OCI-LY7 (cell line): Measurements from ENCODE around the gene SAA4. TPM values are rescaled to one million over a fixed set of nuclear protein-coding genes. Genes with fewer than 3 reads are reported as not detected.

Experiments used
- BruUV-seq: library from RNA; stranded (reverse); fragments of 400-500 nt; replicated peaks from 2 replicates; lab custom pipeline; 2021; lab: Mats Ljungman, UMichigan
- CTCF ChIA-PET: fragments of 300-600 bp; sonication (Branson Sonifier 250); formaldehyde crosslinking; loops from one replicate; lab custom pipeline; 2022; ENCODE audit warnings: antibody characterized with exemption; ENCODE audit not compliant: unreplicated experiment; lab: Charles Lee
- POLR2A ChIA-PET: fragments of 300-600 bp; sonication (Branson Sonifier 250); formaldehyde crosslinking; loops from one replicate; lab custom pipeline; 2022; ENCODE audit warnings: antibody characterized with exemption; lab: Charles Lee
- DNase-seq: peaks from one replicate; pipeline ENCODE4 v3.0.0-alpha.2; 2015; ENCODE audit warnings: low spot score
- H2AFZ ChIP-seq: fragments of 200-600 bp; sonication (generic), shearing (Covaris generic); 2 replicates; pipeline ENCODE4 v1.6.1; 2014; ENCODE audit warnings: mild to moderate bottlenecking, antibody characterized with exemption, low read length, moderate library complexity
- H3K27ac ChIP-seq: fragments of 200-600 bp; sonication (generic); 2 replicates; pipeline ENCODE4 v1.5.1; 2014; ENCODE audit warnings: mixed run types, low read depth, mild to moderate bottlenecking, moderate library complexity, low read length, inconsistent platforms; ENCODE audit not compliant: poor library complexity, severe bottlenecking
- H3K36me3 ChIP-seq: fragments of 200-600 bp; sonication (generic); 2 replicates; pipeline ENCODE4 v1.6.1; 2014; ENCODE audit warnings: mild to moderate bottlenecking, antibody characterized with exemption, low read length, moderate library complexity, mixed read lengths; ENCODE audit not compliant: insufficient read depth
- H3K4me1 ChIP-seq: fragments of 200-600 bp; sonication (generic); 2 replicates; pipeline ENCODE4 v1.5.1; 2014; ENCODE audit warnings: mild to moderate bottlenecking, low read length; ENCODE audit not compliant: insufficient read depth, poor library complexity, severe bottlenecking
- H3K4me2 ChIP-seq: fragments of 200-600 bp; sonication (generic); 2 replicates; pipeline ENCODE4 v1.6.1; 2014; ENCODE audit warnings: mild to moderate bottlenecking, low read length
- H3K4me3 ChIP-seq: fragments of 200-600 bp; sonication (generic); 2 replicates; pipeline ENCODE4 v1.5.1; 2014; ENCODE audit warnings: mild to moderate bottlenecking, low read depth, low read length; ENCODE audit not compliant: poor library complexity, severe bottlenecking
- H3K79me2 ChIP-seq: fragments of 200-600 bp; sonication (generic); 2 replicates; pipeline ENCODE4 v1.6.1; 2016; ENCODE audit warnings: low read depth, mild to moderate bottlenecking, low read length, moderate library complexity, mixed read lengths; ENCODE audit not compliant: insufficient read depth
- H3K9me2 ChIP-seq: fragments of 200-600 bp; sonication (generic); 2 replicates; pipeline ENCODE4 v1.6.1; 2016; ENCODE audit warnings: mild to moderate bottlenecking, low read length, mixed read lengths; ENCODE audit not compliant: insufficient read depth
- H3K9me3 ChIP-seq: fragments of 200-600 bp; sonication (generic); 2 replicates; pipeline ENCODE4 v1.6.1; 2014; ENCODE audit warnings: mild to moderate bottlenecking, mixed run types, low read length, mixed read lengths
- H4K20me1 ChIP-seq: fragments of 200-600 bp; sonication (generic); 2 replicates; pipeline ENCODE4 v1.6.1; 2014; ENCODE audit warnings: mild to moderate bottlenecking, antibody characterized with exemption, low read length, moderate library complexity, mixed read lengths; ENCODE audit not compliant: insufficient read depth
- EZH2phosphoT487 ChIP-seq: fragments of 200-600 bp; sonication (generic); IDR thresholded peaks from 2 replicates; pipeline ENCODE4 v1.6.1; 2018; ENCODE audit warnings: low read depth, borderline replicate concordance, mild to moderate bottlenecking, mixed run types, antibody characterized with exemption, low read length, moderate library complexity, mixed read lengths
- intact Hi-C: fragments of 100-400 bp; cut with micrococcal nuclease; formaldehyde crosslinking; loops from one replicate; pipeline ENCODE4 v1.10.0; 2022; ENCODE audit not compliant: unreplicated experiment
- total RNA-seq, 2 experiments: library from RNA; depleted of rRNA in 1 of 2; stranded (reverse); fragments of >200 nt in 1 of 2; shearing (Covaris generic) in 1 of 2; gene quantifications; 2 replicates each; pipeline ENCODE4 v1.2.3, GENCODE V29; 2014 to 2022
- TF ChIP-seq, protein P1 (sequence below): fragments of 200-600 bp; sonication (generic); conservative IDR thresholded peaks from 2 replicates; pipeline ENCODE4 v1.5.1; 2014; ENCODE audit warnings: mild to moderate bottlenecking, antibody characterized with exemption, low read length, moderate library complexity, mixed read lengths

Gene SAA4
- total RNA-seq, 2 experiments from 2014 or later, result not detected

DNA sequence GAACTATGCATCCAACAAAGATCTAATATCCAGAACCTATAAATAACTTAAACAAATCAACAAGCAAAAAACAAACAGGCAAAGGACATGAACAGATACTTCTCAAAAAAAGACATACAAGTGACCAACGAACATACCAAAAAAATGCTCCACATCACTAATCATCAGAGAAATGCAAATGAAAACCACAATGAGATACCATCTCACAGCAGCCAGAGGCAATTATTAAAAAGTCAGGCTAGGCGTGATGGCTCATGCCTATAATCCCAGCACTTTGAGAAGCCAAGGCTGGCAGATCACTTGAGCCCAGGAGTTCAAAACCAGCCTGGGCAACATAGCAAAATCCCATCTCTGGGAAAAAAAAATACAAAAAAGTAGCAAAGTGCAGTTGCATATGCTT is 10.7 kb downstream of the SAA4 start:
- intact Hi-C loops, result loop anchor here (2.0 to 5.0 kb wide), 2 partner anchors 169 to 301 kb away; partner anchors contain the start of genes LDHA and TSG101
- no TSS peak for BruUV-seq
- H2AFZ ChIP-seq, result peak overlapping the region; percentile 5; the same call in 1 of the 2 replicates
- peaks cover 29% of the 10 kb centered on the region for H3K36me3 ChIP-seq
- no peak for TF ChIP-seq EZH2phosphoT487
- TF ChIP-seq, protein P1, sequence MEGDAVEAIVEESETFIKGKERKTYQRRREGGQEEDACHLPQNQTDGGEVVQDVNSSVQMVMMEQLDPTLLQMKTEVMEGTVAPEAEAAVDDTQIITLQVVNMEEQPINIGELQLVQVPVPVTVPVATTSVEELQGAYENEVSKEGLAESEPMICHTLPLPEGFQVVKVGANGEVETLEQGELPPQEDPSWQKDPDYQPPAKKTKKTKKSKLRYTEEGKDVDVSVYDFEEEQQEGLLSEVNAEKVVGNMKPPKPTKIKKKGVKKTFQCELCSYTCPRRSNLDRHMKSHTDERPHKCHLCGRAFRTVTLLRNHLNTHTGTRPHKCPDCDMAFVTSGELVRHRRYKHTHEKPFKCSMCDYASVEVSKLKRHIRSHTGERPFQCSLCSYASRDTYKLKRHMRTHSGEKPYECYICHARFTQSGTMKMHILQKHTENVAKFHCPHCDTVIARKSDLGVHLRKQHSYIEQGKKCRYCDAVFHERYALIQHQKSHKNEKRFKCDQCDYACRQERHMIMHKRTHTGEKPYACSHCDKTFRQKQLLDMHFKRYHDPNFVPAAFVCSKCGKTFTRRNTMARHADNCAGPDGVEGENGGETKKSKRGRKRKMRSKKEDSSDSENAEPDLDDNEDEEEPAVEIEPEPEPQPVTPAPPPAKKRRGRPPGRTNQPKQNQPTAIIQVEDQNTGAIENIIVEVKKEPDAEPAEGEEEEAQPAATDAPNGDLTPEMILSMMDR, result no peak
- ChIA-PET POLR2A (interaction anchor here (1.0 to 1.8 kb wide), 5 partner anchors 10 to 301 kb away, joined by 3 to 6 read pairs (median 4); partner anchors contain the start of genes LDHA and TSG101), CTCF (no interaction called here)
- H4K20me1 ChIP-seq, result no peaks in the 10 kb centered on the region
- peaks cover 78% of the 10 kb centered on the region for H3K4me1 ChIP-seq
- H3K27ac ChIP-seq, result peak overlapping the region; percentile 100
- H3K4me3 ChIP-seq, result peak overlapping the region; percentile 42
- H3K9me3 ChIP-seq, result peaks cover 21% of the 10 kb centered on the region; the same call in 1 of the 2 replicates
- peak; percentile 55 for DNase-seq
- peak overlapping the region; percentile 84 for H3K4me2 ChIP-seq
- no peaks in the 10 kb centered on the region for H3K9me2 ChIP-seq
- peaks cover 22% of the 10 kb centered on the region for H3K79me2 ChIP-seq

GRCh38 chr11:18223591-18224387 is 12.8 kb downstream of the SAA4 start:
- H3K27ac ChIP-seq, result peak overlapping the region; percentile 100
- DNase-seq, result no peak
- BruUV-seq, result no TSS peak
- H3K4me1 ChIP-seq, result peaks cover 60% of the 10 kb centered on the region
- H3K4me3 ChIP-seq, result no peak overlapping the region
- peaks cover 36% of the 10 kb centered on the region for H3K36me3 ChIP-seq
- TF ChIP-seq EZH2phosphoT487, result no peak
- POLR2A ChIA-PET, result interaction anchor here (0.6 to 2.3 kb wide), 7 partner anchors 8 to 376 kb away, joined by 3 to 7 read pairs (median 6); partner anchors contain the start of gene LDHA
- intact Hi-C loops, result no loop called here
- H3K9me2 ChIP-seq, result no peaks in the 10 kb centered on the region
- peaks cover 22% of the 10 kb centered on the region for H3K79me2 ChIP-seq
- H2AFZ ChIP-seq, result peak overlapping the region; percentile 52; the same call in 1 of the 2 replicates
- CTCF ChIA-PET, result interaction anchor here (0.6 kb wide), 1 partner anchor 77 kb away, joined by 3 read pairs; no protein-coding TSS in a partner anchor
- peaks cover 36% of the 10 kb centered on the region; the same call in 1 of the 2 replicates for H3K9me3 ChIP-seq
- H4K20me1 ChIP-seq, result no peaks in the 10 kb centered on the region
- H3K4me2 ChIP-seq, result 0 out of 2 replicates have a peak overlapping the region, but pooled peaks have one; percentile 7

- BruUV-seq, result no TSS peak
- H3K79me2 ChIP-seq, result peaks cover 15% of the 10 kb centered on the region
These were observed 13.7 kb downstream of the SAA4 start for GRCh38 chr11:18222814-18223421.

More at GRCh38 chr11:18222814-18223421, 13.7 kb downstream of the SAA4 start:
- intact Hi-C loops, result no loop called here
- CTCF ChIA-PET, result interaction anchor here (0.6 kb wide), 1 partner anchor 78 kb away, joined by 3 read pairs; no protein-coding TSS in a partner anchor
- H2AFZ ChIP-seq, result 0 out of 2 replicates have a peak overlapping the region, but pooled peaks have one; percentile 52
- no peaks in the 10 kb centered on the region for H4K20me1 ChIP-seq
- peaks cover 36% of the 10 kb centered on the region; the same call in 1 of the 2 replicates for H3K9me3 ChIP-seq
- no peak for DNase-seq
- no peak overlapping the region for H3K4me3 ChIP-seq
- no peak overlapping the region for H3K27ac ChIP-seq
- POLR2A ChIA-PET, result interaction anchor here (0.6 to 2.2 kb wide), 2 partner anchors 172 to 1130 kb away, joined by 3 to 6 read pairs; partner anchors contain the start of gene LDHA
- H3K36me3 ChIP-seq, result peaks cover 36% of the 10 kb centered on the region
- TF ChIP-seq EZH2phosphoT487, result no peak
- TF ChIP-seq, protein P1, result no peak
- no peaks in the 10 kb centered on the region for H3K9me2 ChIP-seq
- no peak overlapping the region for H3K4me2 ChIP-seq
- peaks cover 51% of the 10 kb centered on the region for H3K4me1 ChIP-seq
